ENCODE results near the gene KDM6B.

- TF ChIP-seq CTCF (IDR thresholded peaks at IDR 0.05): no peak
- no peak for TF ChIP-seq ZFX (IDR thresholded peaks at IDR 0.05; ENCODE audit: borderline replicate concordance)
Observed at GRCh38 chr17:7816926-7817642, 16.9 kb upstream of the KDM6B start.
